CD4-positive, alpha-beta T cell treated with Interleukin-17A for 1 hour (primary cell): Measurements from ENCODE around the gene KIAA0825.

Experiments
- DNase-seq: peaks from one replicate; pipeline ENCODE4 v3.0.0-alpha.2; 2020

The KIAA0825 gene

DNA sequence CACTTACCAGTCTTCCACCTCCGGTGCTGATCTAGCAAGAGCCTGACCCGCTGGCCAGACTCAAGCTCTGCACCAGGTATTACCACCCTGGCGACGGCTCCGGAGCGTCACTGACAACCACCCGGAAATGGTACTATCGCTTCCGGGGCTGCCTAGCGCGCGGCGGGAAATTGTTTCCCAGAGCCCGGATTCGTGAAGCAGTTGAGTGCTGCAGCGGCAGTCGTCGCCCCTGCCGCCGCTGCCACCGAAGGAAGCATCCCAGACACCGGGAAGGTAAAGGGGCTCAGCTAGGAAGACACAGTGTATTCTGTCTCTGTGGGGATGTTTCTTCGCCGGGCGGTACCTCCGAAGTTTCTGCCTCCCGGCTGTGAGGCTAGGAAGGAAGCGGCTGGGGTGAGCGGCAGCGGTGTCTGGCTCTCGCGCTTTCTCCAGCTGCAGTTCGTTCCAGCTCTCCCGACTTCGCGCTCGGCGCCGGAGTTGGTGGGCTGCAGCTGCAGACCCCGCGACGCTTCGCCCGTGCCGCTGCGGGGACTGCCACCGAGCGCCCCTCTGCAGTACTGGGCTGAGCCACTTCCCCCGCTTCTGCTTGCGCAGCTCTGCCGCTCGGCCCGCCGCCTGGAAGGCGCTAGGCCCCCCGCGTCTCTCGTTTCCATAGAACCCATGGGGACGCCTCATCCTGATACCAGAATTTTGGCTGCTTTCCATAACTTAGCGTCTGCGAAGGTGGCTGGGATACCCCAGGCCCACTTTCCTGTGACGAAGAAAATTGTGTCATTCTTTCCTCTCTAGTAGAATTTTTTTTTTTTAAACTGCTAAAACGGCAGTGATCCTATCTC, at the start of gene KIAA0825, which contains the start of gene SLF1:
KIAA0825 (minus strand) TSS at position 112 of the 836 bp plus-strand sequence. CDS start 81,478 bp downstream, outside the sequence.
SLF1 (plus strand) TSS at position 177 of the 836 bp plus-strand sequence. CDS start 10,142 bp downstream, outside the sequence.
- peak; percentile 88 for DNase-seq

DNA sequence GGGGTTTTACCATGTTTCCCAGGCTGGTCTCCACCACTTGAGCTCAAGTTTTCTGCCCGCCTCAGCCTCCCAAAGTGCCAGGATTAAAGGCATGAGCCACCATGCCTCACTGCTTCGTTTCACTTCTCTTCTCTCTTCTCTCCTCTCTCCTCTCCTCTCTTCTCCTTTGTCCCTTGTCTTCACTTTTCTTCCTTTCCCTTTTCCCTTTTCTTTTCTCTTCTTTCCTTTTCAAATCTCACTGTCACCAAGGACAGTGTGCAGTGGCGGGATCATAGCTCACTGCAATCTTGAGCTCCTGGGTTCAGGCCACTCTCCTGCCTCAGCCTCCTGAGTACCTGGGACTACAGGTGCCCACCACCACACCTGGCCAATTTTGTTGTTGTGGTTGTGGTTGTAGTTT, 49.5 kb upstream of the KIAA0825 start:
- DNase-seq = no peak

DNA sequence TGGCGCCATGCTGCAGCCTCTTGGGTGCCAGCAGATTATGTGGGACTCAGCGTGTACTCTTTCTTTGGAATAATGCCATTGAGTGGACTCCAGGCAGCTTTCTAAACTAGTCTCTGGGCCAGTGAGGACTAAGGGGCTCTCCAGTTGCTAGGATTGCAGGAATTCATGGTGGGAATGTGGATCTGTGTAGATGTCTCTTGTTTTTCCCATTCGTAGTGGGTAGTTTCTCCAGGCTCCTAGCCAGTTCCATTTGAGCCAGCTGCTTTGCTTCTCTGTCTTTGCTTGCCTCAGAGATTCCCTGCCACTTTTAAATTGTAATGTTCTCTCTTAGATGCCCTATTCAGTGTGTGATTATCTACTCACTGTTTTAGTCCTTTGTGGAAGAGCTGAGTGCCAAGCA, 42.7 kb upstream of the KIAA0825 start:
- DNase-seq = no peak

DNA sequence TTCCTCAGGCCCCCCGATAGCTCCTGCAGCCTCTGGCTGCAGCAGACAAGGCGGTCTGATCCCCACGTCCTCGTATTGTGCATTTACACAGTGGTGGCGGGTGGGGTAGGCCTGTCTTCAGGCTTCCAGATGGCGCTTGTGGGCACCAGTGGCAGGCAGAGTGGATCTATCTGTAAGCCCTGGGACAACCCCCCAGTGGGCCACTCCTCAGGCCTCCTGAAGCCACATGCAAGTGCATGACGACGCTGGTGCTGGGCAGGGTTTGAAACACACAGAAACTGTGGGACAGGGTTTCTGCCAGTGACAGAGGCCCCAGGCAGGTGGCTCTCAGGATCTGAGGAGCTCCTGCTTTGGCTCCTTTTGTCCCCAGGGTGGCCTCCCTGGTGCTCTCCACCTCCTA, 42.1 kb upstream of the KIAA0825 start:
- no peak for DNase-seq

- DNase-seq = no peak
Observed at GRCh38 chr5:94658272-94658671, 39.9 kb upstream of the KIAA0825 start.

GRCh38 chr5:94649874-94650273, 31.5 kb upstream of the KIAA0825 start:
- no peak for DNase-seq

- DNase-seq = no peak
Observed at GRCh38 chr5:94646758-94647157, 28.4 kb upstream of the KIAA0825 start.

- no peak for DNase-seq
Observed at GRCh38 chr5:94645053-94645452, 26.6 kb upstream of the KIAA0825 start.

- no peak for DNase-seq
Observed at GRCh38 chr5:94640176-94640575, 21.8 kb upstream of the KIAA0825 start.

- no peak for DNase-seq
Observed at GRCh38 chr5:94632024-94632423, 13.6 kb upstream of the KIAA0825 start.

- DNase-seq = no peak
Observed at GRCh38 chr5:94627191-94627590, 8.8 kb upstream of the KIAA0825 start.

DNA sequence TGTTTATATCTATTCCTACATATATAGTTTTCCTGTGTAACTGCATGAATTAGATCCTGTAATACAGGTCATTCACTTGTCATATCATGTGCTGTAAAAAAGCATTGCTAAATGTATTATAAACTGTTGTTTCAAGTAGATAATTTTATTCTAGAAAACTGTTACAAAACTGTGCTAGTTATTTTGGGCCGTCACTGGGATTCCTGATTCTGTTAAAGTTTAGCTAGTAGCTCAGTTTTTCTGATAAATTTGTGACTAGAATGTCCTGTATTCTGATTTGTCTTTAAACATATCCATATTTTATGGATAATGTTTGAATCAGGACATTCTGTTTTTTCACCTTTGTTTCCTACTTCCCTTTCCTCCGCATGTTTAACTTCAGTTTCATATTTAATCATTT, 5.5 kb upstream of the KIAA0825 start:
- no peak for DNase-seq

DNA sequence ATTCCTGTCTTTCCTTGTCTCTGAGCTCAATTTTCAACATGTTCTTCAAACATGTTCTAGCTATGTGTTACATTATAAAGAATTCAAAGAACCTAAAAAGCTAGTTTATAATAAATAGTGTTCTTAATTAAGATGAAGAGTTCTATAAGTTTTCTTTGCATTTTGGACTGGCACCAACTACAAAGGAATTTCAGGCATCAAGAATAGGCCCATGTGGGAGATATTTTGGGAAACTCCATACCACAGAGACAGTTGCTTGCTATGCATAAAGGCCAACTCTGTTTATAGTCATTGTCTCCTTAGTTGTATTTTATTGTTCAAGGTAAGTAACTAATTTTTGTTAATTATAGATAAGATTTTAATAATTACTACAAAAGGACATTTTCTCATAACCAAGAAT, 4.6 kb upstream of the KIAA0825 start:
- DNase-seq = no peak

DNA sequence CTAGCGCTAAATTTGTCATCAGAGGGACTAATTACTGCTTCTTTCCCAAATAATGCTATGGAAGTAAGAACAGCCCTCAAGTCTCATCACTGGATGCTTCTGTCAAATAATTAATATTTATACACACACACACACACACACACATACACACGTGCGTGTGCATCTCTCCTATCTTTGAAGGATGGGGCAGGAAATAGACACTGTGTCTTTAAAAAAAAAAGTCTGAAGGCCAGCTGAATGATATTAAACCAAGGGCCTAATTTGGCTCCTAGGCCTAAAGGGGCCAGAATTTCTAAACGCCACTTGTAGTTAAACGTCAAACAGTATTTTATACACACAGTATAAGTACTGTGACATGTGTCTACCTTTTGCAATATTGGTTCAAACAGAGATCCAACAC, 3.4 kb upstream of the KIAA0825 start:
- peak; percentile 13 for DNase-seq

- no peak for DNase-seq
Observed at GRCh38 chr5:94620256-94620655, 1.9 kb upstream of the KIAA0825 start.

GRCh38 chr5:94618029-94618492, 343 bp downstream of the KIAA0825 start:
- peak; percentile 49 for DNase-seq

DNA sequence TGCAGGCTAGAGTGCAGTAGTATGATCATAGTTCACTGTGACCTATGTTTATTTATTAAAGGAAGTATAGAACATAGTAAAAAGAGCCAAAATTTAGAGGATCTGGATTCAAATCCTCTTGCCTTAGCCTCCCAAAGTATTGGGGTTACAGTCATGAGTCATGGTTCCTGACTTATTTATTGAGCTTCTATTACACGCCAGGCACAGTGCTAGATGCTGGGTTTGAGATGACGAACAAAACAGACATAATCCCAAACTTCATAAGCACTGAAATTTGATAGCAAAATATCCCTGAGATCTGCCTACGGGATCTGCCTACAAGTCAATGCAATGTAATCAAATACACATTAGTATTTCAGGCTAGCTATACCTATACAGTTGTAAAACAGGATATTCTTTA, 2.5 kb downstream of the KIAA0825 start:
- no peak for DNase-seq

GRCh38 chr5:94614156-94614805, 4.1 kb downstream of the KIAA0825 start:
- DNase-seq = no peak

- peak; percentile 18 for DNase-seq
Observed at GRCh38 chr5:94613583-94613982, 4.8 kb downstream of the KIAA0825 start.

GRCh38 chr5:94595281-94595840, 23.0 kb downstream of the KIAA0825 start:
- DNase-seq = no peak

GRCh38 chr5:94577466-94578245, 40.7 kb downstream of the KIAA0825 start:
- DNase-seq = peak; percentile 69

- peak; percentile 44 for DNase-seq
Observed at GRCh38 chr5:94575196-94575595, 43.2 kb downstream of the KIAA0825 start.

- DNase-seq = peak; percentile 30
Observed at GRCh38 chr5:94573349-94573748, 45.1 kb downstream of the KIAA0825 start.
